Activated naive CD8-positive, alpha-beta T cell treated with anti-CD3 and anti-CD28 coated beads, Interleukin-2, amount 10 ng/mL, durations not matched to agents 7 days and 5 days (primary cell): ENCODE measurements around the gene NDUFA12. TPM values are rescaled to one million over a fixed set of nuclear protein-coding genes. Genes with fewer than 3 reads are reported as not detected.
"Not testable (repeated sequence)": the region's sequence is repeated elsewhere in the genome, so short reads cannot be mapped to it uniquely, and the experiment has no call there.

ENCODE experiments used
- ATAC-seq: fragments of 150-1000 bp; cut with Tn5 transposase; one replicate; pipeline ENCODE4 v1.10.0; 2021; ENCODE audit warnings: low read depth, moderate library complexity
- POLR2A ChIA-PET: fragments of 350-600 bp; sonication (Branson Sonifier 250); formaldehyde crosslinking; loops from one replicate; lab custom pipeline; 2021; ENCODE audit warnings: antibody characterized with exemption; lab: Charles Lee
- DNase-seq: peaks from one replicate; pipeline ENCODE4 v3.0.0; 2021
- H3K27ac Mint-ChIP-seq: one replicate; pipeline ENCODE4 v1.8.0; 2022; ENCODE audit warnings: mild to moderate bottlenecking, mixed read lengths
- H3K27me3 Mint-ChIP-seq: one replicate; pipeline ENCODE4 v1.8.0; 2022; ENCODE audit warnings: mild to moderate bottlenecking, moderate library complexity, mixed read lengths
- H3K36me3 Mint-ChIP-seq: one replicate; pipeline ENCODE4 v1.8.0; 2021; ENCODE audit warnings: mild to moderate bottlenecking, mixed read lengths
- H3K4me1 Mint-ChIP-seq: one replicate; pipeline ENCODE4 v1.8.0; 2021; ENCODE audit warnings: mixed read lengths
- H3K4me3 Mint-ChIP-seq: one replicate; pipeline ENCODE4 v1.8.0; 2022; ENCODE audit warnings: mild to moderate bottlenecking, moderate library complexity, mixed read lengths
- H3K9me3 Mint-ChIP-seq: one replicate; pipeline ENCODE4 v1.8.0; 2021; ENCODE audit warnings: mixed read lengths
- total RNA-seq, 2 experiments: library from RNA; stranded (reverse); gene quantifications; one replicate each; pipeline ENCODE4 v1.2.3, GENCODE V29; 2021

NDUFA12 gene
- total RNA-seq, 2 experiments from 2014 or later: 105 to 114 TPM

- no peaks in the 10 kb centered on the region for H3K27me3 Mint-ChIP-seq
- no peak overlapping the region for H3K27ac Mint-ChIP-seq
- no peak overlapping the region for H3K4me3 Mint-ChIP-seq
- peaks cover 31% of the 10 kb centered on the region for H3K36me3 Mint-ChIP-seq
- peaks cover 25% of the 10 kb centered on the region for H3K4me1 Mint-ChIP-seq
- POLR2A ChIA-PET: no interaction called here
- DNase-seq (no peak), ATAC-seq (no peak)
- no peaks in the 10 kb centered on the region for H3K9me3 Mint-ChIP-seq
These were observed 6.4 kb downstream of the NDUFA12 start for GRCh38 chr12:94997061-94997460.

- DNase-seq (no peak), ATAC-seq (no peak)
- Mint-ChIP-seq H3K27me3 (no peaks in the 10 kb centered on the region), H3K4me3 (no peak overlapping the region), H3K36me3 (peaks cover 25% of the 10 kb centered on the region), H3K9me3 (no peaks in the 10 kb centered on the region), H3K4me1 (peaks cover 24% of the 10 kb centered on the region), H3K27ac (no peak overlapping the region)
- POLR2A ChIA-PET: interaction anchor here (0.7 to 1.3 kb wide), 2 partner anchors 9 kb away, joined by 3 to 4 read pairs; partner anchors contain the start of gene NDUFA12
These were observed 9.2 kb downstream of the NDUFA12 start for GRCh38 chr12:94994312-94994711.

- not testable (repeated sequence) for H3K27me3 Mint-ChIP-seq, H3K4me3 Mint-ChIP-seq, ATAC-seq, DNase-seq, H3K27ac Mint-ChIP-seq, H3K9me3 Mint-ChIP-seq
- POLR2A ChIA-PET: interaction anchor here (0.7 to 1.3 kb wide), 2 partner anchors 9 to 10 kb away, joined by 3 to 4 read pairs; partner anchors contain the start of gene NDUFA12
- peaks cover 25% of the 10 kb centered on the region for H3K36me3 Mint-ChIP-seq
- peaks cover 24% of the 10 kb centered on the region for H3K4me1 Mint-ChIP-seq
These were observed 9.6 kb downstream of the NDUFA12 start for GRCh38 chr12:94993855-94994254.

- Mint-ChIP-seq H3K36me3 (peaks cover 27% of the 10 kb centered on the region), H3K27ac (no peak overlapping the region), H3K4me3 (no peak overlapping the region), H3K4me1 (peaks cover 36% of the 10 kb centered on the region), H3K27me3 (no peaks in the 10 kb centered on the region), H3K9me3 (no peaks in the 10 kb centered on the region)
- POLR2A ChIA-PET: interaction anchor here (1.0 to 3.2 kb wide), 2 partner anchors 13 to 83 kb away, joined by 3 to 18 read pairs; partner anchors contain the start of gene NDUFA12
- no peak for DNase-seq
- peak; percentile 28 for ATAC-seq
These were observed 13.3 kb downstream of the NDUFA12 start for GRCh38 chr12:94990222-94990621.

- Mint-ChIP-seq H3K4me3 (peak overlapping the region; percentile 8), H3K9me3 (no peaks in the 10 kb centered on the region), H3K4me1 (peaks cover 40% of the 10 kb centered on the region), H3K36me3 (peaks cover 28% of the 10 kb centered on the region), H3K27ac (peak overlapping the region; percentile 69), H3K27me3 (no peaks in the 10 kb centered on the region)
- ATAC-seq (no peak), DNase-seq (no peak)
- POLR2A ChIA-PET: interaction anchor here (3.2 kb wide), 1 partner anchor 15 kb away, joined by 18 read pairs; the partner anchor contains the start of gene NDUFA12
These were observed 15.0 kb downstream of the NDUFA12 start for GRCh38 chr12:94988471-94988870.

- no peak for DNase-seq
- Mint-ChIP-seq H3K27ac (peak overlapping the region; percentile 75), H3K9me3 (no peaks in the 10 kb centered on the region), H3K4me3 (peak overlapping the region; percentile 68), H3K4me1 (peaks cover 45% of the 10 kb centered on the region), H3K36me3 (peaks cover 29% of the 10 kb centered on the region), H3K27me3 (no peaks in the 10 kb centered on the region)
- POLR2A ChIA-PET: interaction anchor here (3.2 kb wide), 1 partner anchor 16 kb away, joined by 18 read pairs; the partner anchor contains the start of gene NDUFA12
- peak; percentile 55 for ATAC-seq
These were observed 15.7 kb downstream of the NDUFA12 start for GRCh38 chr12:94987801-94988200.

GRCh38 chr12:94987076-94987669, 16.3 kb downstream of the NDUFA12 start:
- POLR2A ChIA-PET: no interaction called here
- no peak for DNase-seq
- Mint-ChIP-seq H3K27ac (peak overlapping the region; percentile 75), H3K4me1 (peaks cover 45% of the 10 kb centered on the region), H3K36me3 (peaks cover 28% of the 10 kb centered on the region), H3K9me3 (no peaks in the 10 kb centered on the region), H3K27me3 (no peaks in the 10 kb centered on the region), H3K4me3 (peak overlapping the region; percentile 68)
- ATAC-seq: no peak

GRCh38 chr12:94985099-94985498, 18.4 kb downstream of the NDUFA12 start:
- ATAC-seq, POLR2A ChIA-PET, H3K27me3 Mint-ChIP-seq, H3K9me3 Mint-ChIP-seq, H3K4me3 Mint-ChIP-seq, DNase-seq, H3K27ac Mint-ChIP-seq: not testable (repeated sequence)
- peaks cover 45% of the 10 kb centered on the region for H3K4me1 Mint-ChIP-seq
- peaks cover 26% of the 10 kb centered on the region for H3K36me3 Mint-ChIP-seq

- H3K9me3 Mint-ChIP-seq: no peaks in the 10 kb centered on the region
- peaks cover 20% of the 10 kb centered on the region for H3K36me3 Mint-ChIP-seq
- no peak for DNase-seq
- no peak for ATAC-seq
- POLR2A ChIA-PET: interaction anchor here (0.5 to 1.1 kb wide), 3 partner anchors 20 to 1675 kb away, joined by 3 to 4 read pairs (median 3); partner anchors contain the start of gene NDUFA12
- H3K4me3 Mint-ChIP-seq: no peak overlapping the region
- H3K27ac Mint-ChIP-seq: no peak overlapping the region
- peaks cover 31% of the 10 kb centered on the region for H3K4me1 Mint-ChIP-seq
- no peaks in the 10 kb centered on the region for H3K27me3 Mint-ChIP-seq
These were observed 20.2 kb downstream of the NDUFA12 start for GRCh38 chr12:94983321-94983720.

- no peaks in the 10 kb centered on the region for H3K27me3 Mint-ChIP-seq
- no peaks in the 10 kb centered on the region for H3K9me3 Mint-ChIP-seq
- H3K4me3 Mint-ChIP-seq: no peak overlapping the region
- H3K36me3 Mint-ChIP-seq: peaks cover 18% of the 10 kb centered on the region
- H3K27ac Mint-ChIP-seq: no peak overlapping the region
- DNase-seq (no peak), ATAC-seq (no peak)
- POLR2A ChIA-PET: interaction anchor here (1.1 kb wide), 1 partner anchor 21 kb away, joined by 3 read pairs; the partner anchor contains the start of gene NDUFA12
- peaks cover 26% of the 10 kb centered on the region for H3K4me1 Mint-ChIP-seq
These were observed 21.0 kb downstream of the NDUFA12 start for GRCh38 chr12:94982456-94982855.

- peaks cover 14% of the 10 kb centered on the region for H3K36me3 Mint-ChIP-seq
- POLR2A ChIA-PET: no interaction called here
- peaks cover 18% of the 10 kb centered on the region for H3K4me1 Mint-ChIP-seq
- H3K27ac Mint-ChIP-seq: no peak overlapping the region
- H3K9me3 Mint-ChIP-seq: no peaks in the 10 kb centered on the region
- H3K4me3 Mint-ChIP-seq: no peak overlapping the region
- H3K27me3 Mint-ChIP-seq: no peaks in the 10 kb centered on the region
- DNase-seq (no peak), ATAC-seq (no peak)
These were observed 22.9 kb downstream of the NDUFA12 start for GRCh38 chr12:94980577-94980976.

- no peaks in the 10 kb centered on the region for H3K27me3 Mint-ChIP-seq
- H3K9me3 Mint-ChIP-seq: no peaks in the 10 kb centered on the region
- H3K4me1 Mint-ChIP-seq: peaks cover 18% of the 10 kb centered on the region
- no peak overlapping the region for H3K4me3 Mint-ChIP-seq
- peaks cover 14% of the 10 kb centered on the region for H3K36me3 Mint-ChIP-seq
- ATAC-seq (no peak), DNase-seq (no peak)
- no peak overlapping the region for H3K27ac Mint-ChIP-seq
- POLR2A ChIA-PET: no interaction called here
These were observed 23.6 kb downstream of the NDUFA12 start for GRCh38 chr12:94979941-94980340.

GRCh38 chr12:94977766-94978468, 25.6 kb downstream of the NDUFA12 start:
- Mint-ChIP-seq H3K9me3 (no peaks in the 10 kb centered on the region), H3K36me3 (peaks cover 10% of the 10 kb centered on the region), H3K27ac (no peak overlapping the region), H3K4me1 (peaks cover 10% of the 10 kb centered on the region), H3K27me3 (no peaks in the 10 kb centered on the region), H3K4me3 (no peak overlapping the region)
- DNase-seq (no peak), ATAC-seq (no peak)
- POLR2A ChIA-PET: no interaction called here
